T-helper 17 cell (primary cell): ENCODE data around the gene MLANA. TPM values are rescaled to one million over a fixed set of nuclear protein-coding genes. Genes with fewer than 3 reads are reported as not detected.
"Not testable (repeated sequence)": the region's sequence is repeated elsewhere in the genome, so short reads cannot be mapped to it uniquely, and the experiment has no call there.

ENCODE experiments used
- ATAC-seq: fragments of 150-1000 bp; cut with Tn5 transposase; 2 replicates; pipeline ENCODE4 v1.10.0; 2021; ENCODE audit warnings: mild to moderate bottlenecking, moderate library complexity
- DNase-seq, 3 donors: peaks; one replicate each; pipeline versions ENCODE4 v3.0.0 to v3.0.0-alpha.2; 2020 to 2021
- H3K9me3 ChIP-seq: one replicate; pipeline ENCODE4 v1.7.0; 2013; ENCODE audit warnings: low read length, mild to moderate bottlenecking; ENCODE audit not compliant: control insufficient read depth, poor library complexity, severe bottlenecking
- H3K27ac Mint-ChIP-seq: one replicate; pipeline ENCODE4 v1.8.0; 2022; ENCODE audit warnings: mild to moderate bottlenecking, moderate library complexity, mixed read lengths
- H3K27me3 Mint-ChIP-seq: one replicate; pipeline ENCODE4 v1.8.0; 2022; ENCODE audit warnings: mixed read lengths
- H3K36me3 Mint-ChIP-seq: one replicate; pipeline ENCODE4 v1.8.0; 2022; ENCODE audit warnings: low read depth, mixed read lengths
- H3K4me1 Mint-ChIP-seq: one replicate; pipeline ENCODE4 v1.8.0; 2022; ENCODE audit warnings: mild to moderate bottlenecking, mixed read lengths
- H3K4me3 Mint-ChIP-seq: one replicate; pipeline ENCODE4 v1.8.0; 2022; ENCODE audit warnings: mild to moderate bottlenecking, moderate library complexity, mixed read lengths
- total RNA-seq, 4 donors: library from RNA in 2 of 4; stranded (reverse) in 2 of 4; gene quantifications; one replicate each; pipeline ENCODE4 v1.2.3 and lab custom pipeline; 2022 to 2026

Gene MLANA
- total RNA-seq, 2 donors from 2014 or later: not detected

- no peak for DNase-seq
- Mint-ChIP-seq H3K27me3 (no peaks in the 10 kb centered on the region), H3K4me1 (peaks cover 5% of the 10 kb centered on the region), H3K27ac (no peak overlapping the region), H3K36me3 (peaks cover 4% of the 10 kb centered on the region), H3K4me3 (no peak overlapping the region)
- ATAC-seq: no peak
- H3K9me3 ChIP-seq: no peaks in the 10 kb centered on the region
Measured at GRCh38 chr9:5873439-5873838, 17.2 kb upstream of the MLANA start.

DNA sequence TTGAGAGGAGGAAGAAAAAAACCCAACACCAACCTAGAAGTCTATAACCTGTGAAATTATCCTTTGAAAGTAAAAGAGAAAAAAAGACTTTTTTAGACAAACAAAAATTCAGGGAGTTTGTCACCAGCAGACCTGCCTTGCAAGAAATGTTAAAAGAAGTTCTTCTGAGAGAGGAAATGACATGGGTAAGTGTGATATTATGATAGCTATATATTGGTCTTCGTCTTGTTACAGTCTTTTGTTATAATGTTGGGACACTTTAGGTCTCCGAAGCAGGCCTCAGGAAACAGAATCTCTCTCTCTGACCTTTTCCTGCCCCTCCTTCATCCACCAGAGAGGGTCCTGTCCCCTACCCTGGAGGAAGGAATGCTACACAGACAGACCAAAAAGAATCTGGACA lies 16.6 kb upstream of the MLANA start:
- DNase-seq: no peak
- Mint-ChIP-seq H3K4me1 (peaks cover 5% of the 10 kb centered on the region), H3K4me3 (no peak overlapping the region), H3K27me3 (no peaks in the 10 kb centered on the region), H3K36me3 (peaks cover 4% of the 10 kb centered on the region), H3K27ac (no peak overlapping the region)
- ATAC-seq: no peak
- no peaks in the 10 kb centered on the region for H3K9me3 ChIP-seq

DNA sequence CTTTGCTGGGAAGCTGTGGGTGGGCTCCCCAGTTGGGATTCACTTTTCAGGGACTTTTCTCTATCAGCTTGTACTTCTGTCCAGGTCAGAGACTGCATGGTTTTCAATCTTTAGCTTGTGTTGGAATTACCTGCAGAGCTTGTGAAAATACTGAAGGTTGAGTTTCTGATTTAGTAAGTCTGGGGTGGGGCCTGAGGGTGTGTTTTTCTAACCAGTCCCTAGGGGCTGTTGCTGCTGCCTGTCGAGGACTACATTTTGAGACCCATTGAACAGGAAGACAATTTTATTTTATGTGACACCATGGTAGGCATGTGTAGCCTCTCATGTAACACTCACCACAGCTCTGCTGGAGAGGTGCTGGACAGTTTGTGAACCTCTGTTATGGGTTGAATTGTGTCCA lies 14.7 kb upstream of the MLANA start:
- ATAC-seq: no peak
- H3K9me3 ChIP-seq: no peaks in the 10 kb centered on the region

GRCh38 chr9:5876711-5877110 lies 14.0 kb upstream of the MLANA start:
- DNase-seq (no peak), ATAC-seq (no peak)
- Mint-ChIP-seq H3K27me3 (no peaks in the 10 kb centered on the region), H3K27ac (no peak overlapping the region), H3K4me1 (no peaks in the 10 kb centered on the region), H3K36me3 (peaks cover 4% of the 10 kb centered on the region), H3K4me3 (no peak overlapping the region)
- no peaks in the 10 kb centered on the region for H3K9me3 ChIP-seq

More for the DNA sequence above, 14.7 kb upstream of the MLANA start:
- Mint-ChIP-seq H3K4me3 (no peak overlapping the region), H3K27ac (no peak overlapping the region), H3K4me1 (no peaks in the 10 kb centered on the region), H3K27me3 (no peaks in the 10 kb centered on the region), H3K36me3 (peaks cover 4% of the 10 kb centered on the region)
- DNase-seq: no peak

GRCh38 chr9:5879419-5880181 lies 11.1 kb upstream of the MLANA start:
- no peaks in the 10 kb centered on the region for H3K4me1 Mint-ChIP-seq
- H3K27ac Mint-ChIP-seq: peak overlapping the region; percentile 67
- ATAC-seq (no peak), DNase-seq (no peak)
- H3K9me3 ChIP-seq: no peaks in the 10 kb centered on the region
- H3K4me3 Mint-ChIP-seq: no peak overlapping the region
- no peaks in the 10 kb centered on the region for H3K27me3 Mint-ChIP-seq
- H3K36me3 Mint-ChIP-seq: no peaks in the 10 kb centered on the region

- not testable (repeated sequence) for DNase-seq, H3K4me3 Mint-ChIP-seq, H3K27ac Mint-ChIP-seq, H3K9me3 ChIP-seq, ATAC-seq, H3K36me3 Mint-ChIP-seq, H3K27me3 Mint-ChIP-seq, H3K4me1 Mint-ChIP-seq
Measured at GRCh38 chr9:5882244-5883012, 8.3 kb upstream of the MLANA start.

GRCh38 chr9:5884191-5884590 lies 6.5 kb upstream of the MLANA start:
- no peak overlapping the region for H3K4me3 Mint-ChIP-seq
- H3K27me3 Mint-ChIP-seq: no peaks in the 10 kb centered on the region

GRCh38 chr9:5886114-5886939 lies 4.4 kb upstream of the MLANA start:
- Mint-ChIP-seq H3K27ac (peak overlapping the region; percentile 2), H3K27me3 (no peaks in the 10 kb centered on the region), H3K4me3 (no peak overlapping the region), H3K4me1 (no peaks in the 10 kb centered on the region), H3K36me3 (no peaks in the 10 kb centered on the region)
- DNase-seq: peak; percentile 51 to 71 (median 53)
- peak; percentile 97 for ATAC-seq
- H3K9me3 ChIP-seq: no peaks in the 10 kb centered on the region

More at GRCh38 chr9:5884191-5884590, 6.5 kb upstream of the MLANA start:
- Mint-ChIP-seq H3K27ac (no peak overlapping the region), H3K4me1 (no peaks in the 10 kb centered on the region), H3K36me3 (no peaks in the 10 kb centered on the region)
- ATAC-seq: no peak
- H3K9me3 ChIP-seq: no peaks in the 10 kb centered on the region
- DNase-seq: no peak

- Mint-ChIP-seq H3K4me1 (no peaks in the 10 kb centered on the region), H3K4me3 (no peak overlapping the region), H3K36me3 (peaks cover 2% of the 10 kb centered on the region), H3K27me3 (no peaks in the 10 kb centered on the region), H3K27ac (peak overlapping the region; percentile 29)
- ATAC-seq: no peak
- DNase-seq: no peak
- no peaks in the 10 kb centered on the region for H3K9me3 ChIP-seq
Measured at GRCh38 chr9:5892456-5893133, 1.9 kb downstream of the MLANA start.

GRCh38 chr9:5893134-5893505 lies 2.4 kb downstream of the MLANA start:
- DNase-seq: no peak
- peak overlapping the region; percentile 29 for H3K27ac Mint-ChIP-seq
- peaks cover 2% of the 10 kb centered on the region for H3K36me3 Mint-ChIP-seq
- no peaks in the 10 kb centered on the region for H3K9me3 ChIP-seq
- no peak overlapping the region for H3K4me3 Mint-ChIP-seq
- H3K27me3 Mint-ChIP-seq: no peaks in the 10 kb centered on the region
- ATAC-seq: no peak
- H3K4me1 Mint-ChIP-seq: no peaks in the 10 kb centered on the region

GRCh38 chr9:5893591-5894236 lies 3.0 kb downstream of the MLANA start:
- H3K27ac Mint-ChIP-seq: no peak overlapping the region
- no peak overlapping the region for H3K4me3 Mint-ChIP-seq
- no peak for ATAC-seq
- H3K27me3 Mint-ChIP-seq: no peaks in the 10 kb centered on the region
- no peak for DNase-seq
- no peaks in the 10 kb centered on the region for H3K9me3 ChIP-seq
- H3K36me3 Mint-ChIP-seq: peaks cover 4% of the 10 kb centered on the region
- H3K4me1 Mint-ChIP-seq: no peaks in the 10 kb centered on the region

DNA sequence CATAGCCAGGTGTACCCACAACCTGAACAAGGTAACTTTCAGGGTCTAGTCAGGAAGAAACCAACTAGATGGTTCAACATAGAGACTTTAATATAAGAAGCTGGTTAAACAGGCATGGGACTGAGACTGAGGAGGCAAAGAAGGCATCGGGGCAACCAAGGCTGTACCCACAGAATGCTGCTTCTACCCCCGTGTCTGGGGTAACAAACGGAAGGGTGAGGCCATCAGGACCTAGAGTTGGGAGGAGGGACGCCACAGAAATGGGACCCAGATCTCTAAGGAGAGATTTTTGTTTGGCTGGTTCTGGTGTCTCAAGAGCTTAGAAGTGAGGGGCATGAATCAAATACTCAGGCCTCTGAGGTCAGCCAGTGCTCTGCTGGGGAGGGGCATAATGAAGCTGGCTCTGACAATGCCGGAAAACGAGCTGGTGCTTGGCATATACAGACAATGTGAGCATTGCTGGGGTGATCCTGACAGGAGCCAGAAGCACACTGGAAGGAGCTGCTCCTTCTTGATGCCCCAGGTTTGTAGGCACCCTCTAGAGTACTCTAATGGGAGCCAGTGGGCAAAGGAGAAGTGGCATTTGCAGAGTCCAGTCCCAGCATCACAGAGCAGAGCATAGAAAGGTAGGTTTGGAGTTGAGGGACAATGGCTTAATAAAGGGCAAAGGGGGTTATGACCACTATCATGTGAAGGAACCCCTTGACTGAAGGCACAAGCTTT lies 3.7 kb downstream of the MLANA start:
- no peaks in the 10 kb centered on the region for H3K9me3 ChIP-seq
- no peak for ATAC-seq
- DNase-seq: no peak
- H3K27ac Mint-ChIP-seq: no peak overlapping the region
- H3K27me3 Mint-ChIP-seq: no peaks in the 10 kb centered on the region
- H3K4me1 Mint-ChIP-seq: peaks cover 2% of the 10 kb centered on the region
- H3K4me3 Mint-ChIP-seq: no peak overlapping the region
- peaks cover 5% of the 10 kb centered on the region for H3K36me3 Mint-ChIP-seq
